Body of pancreas (tissue), 4 donors: ENCODE data around the gene PABPC3.

Experiments
- POLR2A ChIP-seq, 3 donors: fragments of 450-650 bp; IDR thresholded peaks; one replicate each; pipeline ENCODE4 v1.6.1; 2016; ENCODE audit warnings: antibody characterized with exemption in 3 of 3, mild to moderate bottlenecking in 2 of 3
- TF ChIP-seq, protein P1 (sequence below), 7 experiments: fragments of 450-650 bp in 4 of 7; fragments of 200-600 bp in 3 of 7; sonication (generic) in 3 of 7; IDR thresholded peaks; one replicate each; pipeline ENCODE4 v1.5.1; 2016 to 2019; ENCODE audit warnings: antibody characterized with exemption in 7 of 7

DNA sequence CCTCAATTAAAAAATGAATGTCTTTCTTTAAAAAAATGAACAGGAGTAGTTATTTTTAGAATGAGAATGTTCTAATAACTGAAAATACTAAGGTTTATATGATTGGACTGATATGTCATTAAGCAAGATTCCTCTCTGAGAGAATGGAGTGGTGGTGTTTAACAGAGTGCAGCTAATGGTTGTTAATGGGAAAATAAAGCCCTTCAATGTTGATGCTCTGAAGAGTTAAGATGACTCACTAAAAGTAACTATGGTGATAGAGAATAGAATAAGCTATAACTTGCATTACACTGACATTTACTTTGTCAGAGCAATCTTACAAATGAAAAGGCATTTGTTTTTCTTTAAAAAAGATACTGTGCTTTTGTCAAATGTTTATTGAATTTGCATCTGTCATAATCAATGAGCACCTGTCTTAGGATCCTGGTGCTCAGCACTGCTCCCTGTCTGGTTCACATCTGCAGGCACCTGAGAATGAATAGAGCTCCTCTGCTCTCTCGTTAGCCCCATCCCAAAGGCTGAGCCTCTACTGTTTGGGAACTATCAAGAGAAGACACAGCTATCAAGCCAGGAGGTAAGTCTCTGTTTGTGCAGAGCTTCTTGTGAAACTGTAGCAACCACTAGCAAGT is 15.1 kb downstream of the PABPC3 start:
- TF ChIP-seq, protein P1, sequence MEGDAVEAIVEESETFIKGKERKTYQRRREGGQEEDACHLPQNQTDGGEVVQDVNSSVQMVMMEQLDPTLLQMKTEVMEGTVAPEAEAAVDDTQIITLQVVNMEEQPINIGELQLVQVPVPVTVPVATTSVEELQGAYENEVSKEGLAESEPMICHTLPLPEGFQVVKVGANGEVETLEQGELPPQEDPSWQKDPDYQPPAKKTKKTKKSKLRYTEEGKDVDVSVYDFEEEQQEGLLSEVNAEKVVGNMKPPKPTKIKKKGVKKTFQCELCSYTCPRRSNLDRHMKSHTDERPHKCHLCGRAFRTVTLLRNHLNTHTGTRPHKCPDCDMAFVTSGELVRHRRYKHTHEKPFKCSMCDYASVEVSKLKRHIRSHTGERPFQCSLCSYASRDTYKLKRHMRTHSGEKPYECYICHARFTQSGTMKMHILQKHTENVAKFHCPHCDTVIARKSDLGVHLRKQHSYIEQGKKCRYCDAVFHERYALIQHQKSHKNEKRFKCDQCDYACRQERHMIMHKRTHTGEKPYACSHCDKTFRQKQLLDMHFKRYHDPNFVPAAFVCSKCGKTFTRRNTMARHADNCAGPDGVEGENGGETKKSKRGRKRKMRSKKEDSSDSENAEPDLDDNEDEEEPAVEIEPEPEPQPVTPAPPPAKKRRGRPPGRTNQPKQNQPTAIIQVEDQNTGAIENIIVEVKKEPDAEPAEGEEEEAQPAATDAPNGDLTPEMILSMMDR (IDR thresholded peaks at IDR 0.05), result no peak
- no peak for TF ChIP-seq POLR2A (IDR thresholded peaks at IDR 0.05)
